Measurements from ENCODE around the gene C5AR1.
"Not testable (repeated sequence)": the region's sequence is repeated elsewhere in the genome, so short reads cannot be mapped to it uniquely, and the experiment has no call there.

Gene C5AR1

GRCh38 chr19:47331490-47331889 lies 21.8 kb downstream of the C5AR1 start:
- no peak for DNase-seq (ENCODE audit: low read depth in 1 of 2, low spot score in 1 of 2)

GRCh38 chr19:47331931-47332547 lies 22.4 kb downstream of the C5AR1 start, which contains the start of gene C5AR2:
Gene C5AR2 (plus strand): TSS chr19:47332175. CDS start chr19:47340800, 8,625 bp downstream.
- no peak for DNase-seq (ENCODE audit: low read depth in 1 of 2, low spot score in 1 of 2)

GRCh38 chr19:47336765-47337718 lies 27.4 kb downstream of the C5AR1 start:
- DNase-seq (ENCODE audit: low read depth in 1 of 2, low spot score in 1 of 2), result not testable (repeated sequence)

GRCh38 chr19:47339196-47339880 lies 29.7 kb downstream of the C5AR1 start:
- DNase-seq (ENCODE audit: low read depth in 1 of 2, low spot score in 1 of 2), result no peak

- no peak for DNase-seq (ENCODE audit: low read depth in 1 of 2, low spot score in 1 of 2)
Measured at GRCh38 chr19:47340477-47341208, 31.0 kb downstream of the C5AR1 start.

- no peak for DNase-seq (ENCODE audit: low read depth in 1 of 2, low spot score in 1 of 2)
Measured at GRCh38 chr19:47341734-47342133, 32.1 kb downstream of the C5AR1 start.

- DNase-seq (ENCODE audit: low read depth in 1 of 2, low spot score in 1 of 2), result no peak
Measured at GRCh38 chr19:47343194-47343802, 33.6 kb downstream of the C5AR1 start.

- no peak for DNase-seq (ENCODE audit: low read depth in 1 of 2, low spot score in 1 of 2)
Measured at GRCh38 chr19:47344425-47344824, 34.8 kb downstream of the C5AR1 start.

GRCh38 chr19:47346024-47346423 lies 36.4 kb downstream of the C5AR1 start:
- not testable (repeated sequence) for DNase-seq (ENCODE audit: low read depth in 1 of 2, low spot score in 1 of 2)

GRCh38 chr19:47348819-47349795 lies 39.4 kb downstream of the C5AR1 start, which contains the start of gene DHX34:
Gene DHX34 (plus strand): TSS chr19:47349315. CDS start chr19:47353031, 3,716 bp downstream.
- peak; percentile 98 to 99 for DNase-seq (ENCODE audit: low read depth in 1 of 2, low spot score in 1 of 2)

- no peak for DNase-seq (ENCODE audit: low read depth in 1 of 2, low spot score in 1 of 2)
Measured at GRCh38 chr19:47350630-47351029, 41.0 kb downstream of the C5AR1 start.

GRCh38 chr19:47351548-47351947 lies 41.9 kb downstream of the C5AR1 start:
- DNase-seq (ENCODE audit: low read depth in 1 of 2, low spot score in 1 of 2), result no peak

GRCh38 chr19:47352095-47352494 lies 42.4 kb downstream of the C5AR1 start:
- DNase-seq (ENCODE audit: low read depth in 1 of 2, low spot score in 1 of 2), result no peak

GRCh38 chr19:47353307-47353712 lies 43.6 kb downstream of the C5AR1 start:
- no peak for DNase-seq (ENCODE audit: low read depth in 1 of 2, low spot score in 1 of 2)

GRCh38 chr19:47356900-47357299 lies 47.2 kb downstream of the C5AR1 start:
- no peak for DNase-seq (ENCODE audit: low read depth in 1 of 2, low spot score in 1 of 2)

- DNase-seq (ENCODE audit: low read depth in 1 of 2, low spot score in 1 of 2), result no peak
Measured at GRCh38 chr19:47357788-47358680, 48.4 kb downstream of the C5AR1 start.

- DNase-seq (ENCODE audit: low read depth in 1 of 2, low spot score in 1 of 2), result no peak
Measured at GRCh38 chr19:47358936-47359335, 49.3 kb downstream of the C5AR1 start.

GRCh38 chr19:47362321-47362720 lies 52.7 kb downstream of the C5AR1 start:
- no peak for DNase-seq (ENCODE audit: low read depth in 1 of 2, low spot score in 1 of 2)
